Activated CD8-positive, alpha-beta memory T cell treated with anti-CD3 and anti-CD28 coated beads, Interleukin-2, amount 50 U/mL, for 48 hours (primary cell): ENCODE data around the gene RAP1GDS1.
"Not testable (repeated sequence)": the region's sequence is repeated elsewhere in the genome, so short reads cannot be mapped to it uniquely, and the experiment has no call there.

Source experiments
- DNase-seq: peaks from one replicate; pipeline ENCODE4 v3.0.0-alpha.2; 2020

Gene RAP1GDS1

GRCh38 chr4:98289375-98289774, 28.2 kb downstream of the RAP1GDS1 start:
- no peak for DNase-seq

GRCh38 chr4:98290511-98290910, 29.3 kb downstream of the RAP1GDS1 start:
- no peak for DNase-seq

- no peak for DNase-seq
Observed at GRCh38 chr4:98293104-98293887, 32.1 kb downstream of the RAP1GDS1 start.

GRCh38 chr4:98298022-98298421, 36.8 kb downstream of the RAP1GDS1 start:
- DNase-seq = no peak

- DNase-seq = no peak
Observed at GRCh38 chr4:98300706-98301105, 39.5 kb downstream of the RAP1GDS1 start.

GRCh38 chr4:98305576-98305975, 44.4 kb downstream of the RAP1GDS1 start:
- no peak for DNase-seq

- no peak for DNase-seq
Observed at GRCh38 chr4:98310867-98311266, 49.7 kb downstream of the RAP1GDS1 start.

GRCh38 chr4:98311656-98312055, 50.5 kb downstream of the RAP1GDS1 start:
- no peak for DNase-seq

- no peak for DNase-seq
Observed at GRCh38 chr4:98314791-98315565, 53.8 kb downstream of the RAP1GDS1 start.

GRCh38 chr4:98318521-98318920, 57.3 kb downstream of the RAP1GDS1 start:
- DNase-seq = no peak

- DNase-seq = no peak
Observed at GRCh38 chr4:98319021-98319420, 57.8 kb downstream of the RAP1GDS1 start.

GRCh38 chr4:98326168-98326567, 65.0 kb downstream of the RAP1GDS1 start:
- no peak for DNase-seq

- no peak for DNase-seq
Observed at GRCh38 chr4:98327694-98328093, 66.5 kb downstream of the RAP1GDS1 start.

- DNase-seq = not testable (repeated sequence)
Observed at GRCh38 chr4:98329879-98330640, 68.9 kb downstream of the RAP1GDS1 start.

GRCh38 chr4:98332017-98332416, 70.8 kb downstream of the RAP1GDS1 start:
- DNase-seq = no peak

- DNase-seq = no peak
Observed at GRCh38 chr4:98334461-98334860, 73.3 kb downstream of the RAP1GDS1 start.

- DNase-seq = no peak
Observed at GRCh38 chr4:98338761-98339438, 77.7 kb downstream of the RAP1GDS1 start.

- DNase-seq = no peak
Observed at GRCh38 chr4:98341309-98341708, 80.1 kb downstream of the RAP1GDS1 start.

GRCh38 chr4:98343626-98344025, 82.4 kb downstream of the RAP1GDS1 start:
- no peak for DNase-seq

- DNase-seq = no peak
Observed at GRCh38 chr4:98345838-98346237, 84.7 kb downstream of the RAP1GDS1 start.

- no peak for DNase-seq
Observed at GRCh38 chr4:98352396-98352795, 91.2 kb downstream of the RAP1GDS1 start.

- no peak for DNase-seq
Observed at GRCh38 chr4:98352940-98353339, 91.8 kb downstream of the RAP1GDS1 start.
